ENCODE measurements around the gene SRRT. TPM values are rescaled to one million over a fixed set of nuclear protein-coding genes. Genes with fewer than 3 reads are reported as not detected.

SRRT gene
- total and polyA plus RNA-seq, 8 donors = 45.2 to 184 (median 77.6) TPM

DNA sequence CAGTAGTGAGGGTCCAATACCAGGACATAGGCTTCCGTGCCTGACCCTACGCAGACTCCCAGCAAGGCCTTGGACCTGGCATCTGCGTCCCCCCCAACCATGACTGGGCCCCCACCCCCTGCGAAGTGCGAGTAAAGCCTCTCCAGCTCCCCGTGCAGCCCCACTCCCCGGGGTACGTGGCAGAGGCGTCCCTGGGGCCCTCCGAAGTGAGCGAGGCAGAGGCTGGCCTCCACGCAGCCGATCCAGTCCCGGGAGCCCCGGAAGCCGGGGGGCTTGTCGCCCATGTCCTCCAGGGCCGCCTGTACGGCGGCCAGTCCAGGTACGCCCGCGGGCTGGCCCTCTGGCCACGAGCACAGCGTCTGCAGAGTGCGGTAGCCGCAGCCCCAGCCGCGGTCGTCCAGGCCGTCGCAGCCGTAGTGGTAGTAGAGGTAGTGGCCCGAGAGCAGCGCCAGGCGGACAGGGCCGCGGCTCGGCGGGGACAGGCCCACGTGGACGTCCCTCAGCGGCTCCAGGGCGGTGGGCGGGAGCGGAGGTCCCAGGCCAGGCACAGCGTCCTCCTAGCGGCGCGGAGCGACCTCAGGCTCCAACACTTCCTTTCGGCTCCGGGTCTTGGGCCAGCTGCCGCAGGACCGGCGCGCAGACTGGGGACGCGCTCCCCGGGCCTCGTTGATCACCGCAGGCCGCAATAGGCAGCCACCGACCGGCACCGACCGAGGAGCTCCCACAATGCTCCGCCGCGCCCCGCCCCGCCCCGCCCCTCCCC is 14.3 kb downstream of the SRRT start, which contains the start of gene UFSP1:
Gene UFSP1, minus strand, starts transcription at position 728 of the 763 bp plus-strand sequence. Its CDS starts 444 bp downstream, at position 284.
- Histone ChIP-seq H3K4me1 (peaks cover 32 to 51% (median 45%) of the 10 kb centered on the region in 4 donors), H3K27me3 (peaks cover 0 to 28% (median 0%) of the 10 kb centered on the region in 3 donors), H3K27ac (peak within 1 kb of the TSS; percentile 88 to 93 (median 92)), H3K9me3 (no peaks in the 10 kb centered on the region), H3K4me3 (peak within 1 kb of the TSS; percentile 59 to 82 (median 71)), H3K36me3 (peaks cover 46 to 47% (median 46%) of the 10 kb centered on the region in 4 donors)
- WGBS, 5 donors = 0 to 3% (median 2%) methylated on average over 15 to 72 of the region's 73 CpGs
- intact Hi-C loops (cut with DNase I; ENCODE audit: low total_unique reads) = no loop called here
- no peak for DNase-seq
- no peak for TF ChIP-seq POLR2AphosphoS5 (IDR thresholded peaks at IDR 0.05)
- TF ChIP-seq, protein P1, sequence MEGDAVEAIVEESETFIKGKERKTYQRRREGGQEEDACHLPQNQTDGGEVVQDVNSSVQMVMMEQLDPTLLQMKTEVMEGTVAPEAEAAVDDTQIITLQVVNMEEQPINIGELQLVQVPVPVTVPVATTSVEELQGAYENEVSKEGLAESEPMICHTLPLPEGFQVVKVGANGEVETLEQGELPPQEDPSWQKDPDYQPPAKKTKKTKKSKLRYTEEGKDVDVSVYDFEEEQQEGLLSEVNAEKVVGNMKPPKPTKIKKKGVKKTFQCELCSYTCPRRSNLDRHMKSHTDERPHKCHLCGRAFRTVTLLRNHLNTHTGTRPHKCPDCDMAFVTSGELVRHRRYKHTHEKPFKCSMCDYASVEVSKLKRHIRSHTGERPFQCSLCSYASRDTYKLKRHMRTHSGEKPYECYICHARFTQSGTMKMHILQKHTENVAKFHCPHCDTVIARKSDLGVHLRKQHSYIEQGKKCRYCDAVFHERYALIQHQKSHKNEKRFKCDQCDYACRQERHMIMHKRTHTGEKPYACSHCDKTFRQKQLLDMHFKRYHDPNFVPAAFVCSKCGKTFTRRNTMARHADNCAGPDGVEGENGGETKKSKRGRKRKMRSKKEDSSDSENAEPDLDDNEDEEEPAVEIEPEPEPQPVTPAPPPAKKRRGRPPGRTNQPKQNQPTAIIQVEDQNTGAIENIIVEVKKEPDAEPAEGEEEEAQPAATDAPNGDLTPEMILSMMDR (IDR thresholded peaks at IDR 0.05) = peak in 1 of 7 experiments; percentile 5

DNA sequence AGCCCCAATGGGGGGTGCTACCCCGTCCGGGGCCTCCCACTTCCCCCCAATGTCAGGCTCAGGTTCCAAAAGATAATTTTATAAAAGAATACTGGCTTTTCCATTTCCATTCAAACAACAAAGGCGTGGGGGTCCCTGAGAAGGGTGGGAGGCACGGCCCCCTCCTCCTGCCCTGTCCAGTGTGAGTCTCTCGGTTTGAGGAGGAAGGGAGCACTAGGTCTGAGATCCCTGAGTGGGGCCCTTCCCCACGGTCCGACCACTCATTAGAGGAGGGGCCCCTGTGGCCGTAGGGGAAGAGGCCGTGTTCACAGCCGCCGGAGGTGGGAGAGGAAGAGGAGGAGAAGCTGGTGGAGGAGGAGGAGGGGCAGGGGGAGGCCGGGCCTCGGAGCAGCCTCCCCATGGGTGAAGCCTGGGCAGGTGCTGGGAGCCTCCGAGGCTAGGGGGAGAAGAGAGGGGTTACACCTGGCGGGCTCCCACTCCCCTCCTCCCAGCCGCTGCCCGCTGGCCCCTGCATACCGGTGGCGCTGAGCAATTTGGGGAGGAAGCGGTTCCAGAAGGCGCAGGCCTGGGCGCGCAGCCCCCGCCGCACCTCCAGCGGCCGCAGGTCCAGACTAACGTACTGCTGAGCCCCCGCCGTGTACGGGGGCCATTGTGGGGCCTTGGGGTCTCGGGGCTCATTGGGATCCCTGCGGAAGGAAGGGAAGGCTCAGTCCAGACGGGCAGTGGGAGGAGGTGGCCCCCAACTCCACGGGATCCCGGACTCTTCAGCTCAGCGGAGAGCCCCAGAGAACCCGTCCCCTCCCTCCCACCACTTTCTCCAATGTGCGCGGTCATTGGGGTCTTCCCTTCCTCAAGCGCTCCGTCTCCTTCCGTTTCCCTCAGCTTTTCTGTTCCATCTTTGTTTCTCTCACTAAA is 16.0 kb downstream of the SRRT start:
- Histone ChIP-seq H3K9me3 (no peaks in the 10 kb centered on the region), H3K4me3 (peak overlapping the region; percentile 59 to 82 (median 71)), H3K4me1 (peaks cover 49 to 65% (median 61%) of the 10 kb centered on the region in 4 donors), H3K36me3 (peaks cover 28 to 30% (median 29%) of the 10 kb centered on the region in 4 donors), H3K27me3 (peaks cover 5 to 46% (median 16%) of the 10 kb centered on the region in 3 donors), H3K27ac (peak overlapping the region; percentile 85 to 93 (median 92))
- TF ChIP-seq POLR2A (IDR thresholded peaks at IDR 0.05) (no peak), POLR2AphosphoS5 (IDR thresholded peaks at IDR 0.05) (no peak)
- intact Hi-C loops (cut with DNase I; ENCODE audit: low total_unique reads) = no loop called here
- WGBS, 5 donors = 16 to 35% (median 28%) methylated on average over 31 to 43 of the region's 43 CpGs
- DNase-seq = peak in 1 of 2 donors; percentile 60

GRCh38 chr7:100891568-100892247 is 16.8 kb downstream of the SRRT start:
- DNase-seq = no peak
- 73 to 81% (median 76%) methylated on average over 8 of the region's 8 CpGs for WGBS, 5 donors
- peaks cover 57 to 70% (median 67%) of the 10 kb centered on the region in 4 donors for H3K4me1 ChIP-seq
- no peak overlapping the region for H3K4me3 ChIP-seq
- peaks cover 13 to 54% (median 24%) of the 10 kb centered on the region in 3 donors for H3K27me3 ChIP-seq
- peak overlapping the region in 2 of 5 donors; percentile 92 to 93 for H3K27ac ChIP-seq
- peaks cover 20 to 22% (median 21%) of the 10 kb centered on the region in 4 donors for H3K36me3 ChIP-seq
- H3K9me3 ChIP-seq = no peaks in the 10 kb centered on the region
- TF ChIP-seq POLR2A (IDR thresholded peaks at IDR 0.05) = no peak
- TF ChIP-seq, protein P1 (IDR thresholded peaks at IDR 0.05) = no peak
- no peak for TF ChIP-seq POLR2AphosphoS5 (IDR thresholded peaks at IDR 0.05)
- TF ChIP-seq EP300 (IDR thresholded peaks at IDR 0.05) = no peak
- intact Hi-C loops (cut with DNase I; ENCODE audit: low total_unique reads) = no loop called here

- Histone ChIP-seq H3K27me3 (peaks cover 15 to 63% (median 30%) of the 10 kb centered on the region in 3 donors), H3K36me3 (peaks cover 11 to 12% (median 12%) of the 10 kb centered on the region in 4 donors), H3K9me3 (no peaks in the 10 kb centered on the region), H3K4me1 (peaks cover 57 to 68% (median 67%) of the 10 kb centered on the region in 4 donors), H3K27ac (no peak overlapping the region), H3K4me3 (no peak overlapping the region)
- intact Hi-C loops (cut with DNase I; ENCODE audit: low total_unique reads) = no loop called here
- no peak for DNase-seq
- WGBS, 5 donors = 88 to 92% (median 89%) methylated on average over 21 to 44 of the region's 44 CpGs
- TF ChIP-seq POLR2A (IDR thresholded peaks at IDR 0.05) (no peak), EP300 (IDR thresholded peaks at IDR 0.05) (no peak), POLR2AphosphoS5 (IDR thresholded peaks at IDR 0.05) (no peak)
- TF ChIP-seq, protein P1 (IDR thresholded peaks at IDR 0.05) = no peak
Measured at GRCh38 chr7:100892364-100893317, 17.7 kb downstream of the SRRT start.
